K562 (cell line): ENCODE data around the gene GNS. TPM values are rescaled to one million over a fixed set of nuclear protein-coding genes. Genes with fewer than 3 reads are reported as not detected.
A peak's percentile ranks its signal among the peaks of the same experiment; 100 is the strongest.

Experiments used
- BDP1 ChIP-seq: IDR thresholded peaks from 3 replicates; pipeline ENCODE4 v1.6.1; 2011; ENCODE audit not compliant: insufficient read length, insufficient read depth
- C11orf30 ChIP-seq: fragments of 450-650 bp; IDR thresholded peaks from 2 replicates; pipeline ENCODE4 v1.6.1; 2016; ENCODE audit warnings: low read depth, mild to moderate bottlenecking
- CHD4 ChIP-seq: fragments of 200-600 bp; sonication (generic); IDR thresholded peaks from 3 replicates; pipeline ENCODE4 v1.6.1; 2012; ENCODE audit warnings: low read depth, mild to moderate bottlenecking, mixed read lengths, low read length, inconsistent platforms; ENCODE audit not compliant: insufficient read depth, insufficient replicate concordance, poor library complexity, severe bottlenecking
- CSDE1 ChIP-seq, 2 experiments: fragments of 450-650 bp; IDR thresholded peaks; 2 replicates each; pipeline ENCODE4 v1.6.1; 2016; ENCODE audit warnings: mild to moderate bottlenecking in 1 of 2
- FOXK1 ChIP-seq: sonication (generic); formaldehyde crosslinking; IDR thresholded peaks from 2 replicates; pipeline ENCODE4 v1.8.0; 2022; ENCODE audit warnings: missing genetic modification reagents, mild to moderate bottlenecking, borderline replicate concordance
- FOXM1 ChIP-seq, 2 experiments: fragments of 450-650 bp in 1 of 2; sonication (generic) in 1 of 2; formaldehyde crosslinking in 1 of 2; IDR thresholded peaks; 2 replicates each; pipeline versions ENCODE4 v1.6.1 to v1.9.0; 2017 to 2022; ENCODE audit warnings: low read depth in 2 of 2, mild to moderate bottlenecking in 2 of 2, missing genetic modification reagents in 1 of 2, moderate library complexity in 1 of 2
- HMGN3 ChIP-seq: IDR thresholded peaks from 2 replicates; pipeline ENCODE4 v1.6.1; 2011; ENCODE audit warnings: borderline replicate concordance, low read depth, mild to moderate bottlenecking, mixed read lengths, low read length; ENCODE audit not compliant: insufficient read length; ENCODE audit errors: extremely low read depth
- MEIS2 ChIP-seq: fragments of 450-650 bp; IDR thresholded peaks from 2 replicates; pipeline ENCODE4 v1.6.1; 2014; ENCODE audit warnings: mild to moderate bottlenecking; ENCODE audit not compliant: partially characterized antibody
- MYC ChIP-seq, 2 experiments: fragments of 250-450 bp in 1 of 2; sonication (Bioruptor Pico) in 1 of 2; IDR thresholded peaks; 2 replicates each; pipeline versions ENCODE4 v1.5.1 to v1.6.1; 2012 to 2021; ENCODE audit warnings: low read depth in 2 of 2, borderline replicate concordance in 1 of 2, improper control_type of control experiment in 1 of 2, low read length in 1 of 2, mild to moderate bottlenecking in 1 of 2, moderate library complexity in 1 of 2
- NELFE ChIP-seq: IDR thresholded peaks from 2 replicates; pipeline ENCODE4 v1.6.1; 2011; ENCODE audit warnings: mild to moderate bottlenecking; ENCODE audit not compliant: insufficient read depth, insufficient read length
- PTRF ChIP-seq: fragments of 450-650 bp; IDR thresholded peaks from 2 replicates; pipeline ENCODE4 v1.6.1; 2016; ENCODE audit warnings: mild to moderate bottlenecking, missing genetic modification characterization, missing compliant biosample characterization
- SIX5 ChIP-seq, 2 experiments: IDR thresholded peaks; 2 replicates each; pipeline ENCODE4 v1.6.1; 2011; ENCODE audit warnings: low read length in 2 of 2, borderline replicate concordance in 1 of 2, low read depth in 1 of 2, mild to moderate bottlenecking in 1 of 2, moderate library complexity in 1 of 2; ENCODE audit not compliant: insufficient read depth in 1 of 2
- SMARCA5 ChIP-seq: fragments of 450-650 bp; IDR thresholded peaks from 2 replicates; pipeline ENCODE4 v1.6.1; 2016
- SOX6 ChIP-seq: fragments of 450-650 bp; IDR thresholded peaks from 2 replicates; pipeline ENCODE4 v1.6.1; 2014; ENCODE audit warnings: mild to moderate bottlenecking
- ZFP1 ChIP-seq: fragments of 450-650 bp; formaldehyde crosslinking; IDR thresholded peaks from 2 replicates; pipeline ENCODE4 v1.4.0; 2020; ENCODE audit warnings: mild to moderate bottlenecking, mixed read lengths
- ZNF584 ChIP-seq: fragments of 200-800 bp; sonication (Bioruptor generic); IDR thresholded peaks from 2 replicates; pipeline ENCODE4 v1.6.1; 2016; ENCODE audit warnings: low read depth, mild to moderate bottlenecking, missing genetic modification characterization, missing compliant biosample characterization
- ZNF668 ChIP-seq: fragments of 250-450 bp; sonication (Bioruptor Pico); IDR thresholded peaks from 2 replicates; pipeline ENCODE4 v1.8.0; 2022; ENCODE audit warnings: mild to moderate bottlenecking, inconsistent platforms
- polyA plus RNA-seq, 8 experiments: library from polyadenylated mRNA; depleted of rRNA in 4 of 8; stranded (reverse) in 5 of 8; unstranded in 3 of 8; fragments of >200 nt; fragmentation: Nextera tagmentation in 2 of 8; fragmentation: Illumina TruSeq in 1 of 8; extraction: Ambion mirVana in 2 of 8; extraction: Trizol in 1 of 8; gene quantifications; 2 replicates each; pipeline versions ENCODE4 v1.2.1 to v1.2.3, GENCODE V29; 2011 to 2014; ENCODE audit warnings: inconsistent platforms in 1 of 8, missing spikeins in 1 of 8
- total RNA-seq, 7 experiments: library from RNA; depleted of rRNA in 6 of 7; stranded (reverse); fragments of >200 nt in 6 of 7; fragmentation: Illumina TruSeq in 2 of 7; extraction: Trizol in 2 of 7; gene quantifications; 2 replicates each; pipeline versions ENCODE4 v1.2.1 to v1.2.3, GENCODE V29; 2011 to 2021; ENCODE audit warnings: low replicate concordance in 1 of 7
- TF ChIP-seq, protein P1 (sequence below): sonication (generic); formaldehyde crosslinking; IDR thresholded peaks from 2 replicates; pipeline ENCODE4 v1.8.0; 2022; ENCODE audit warnings: mild to moderate bottlenecking, missing genetic modification reagents
- TF ChIP-seq, protein P2 (sequence below): fragments of 450-650 bp; formaldehyde crosslinking; IDR thresholded peaks from 2 replicates; pipeline ENCODE4 v1.4.0; 2022; ENCODE audit warnings: missing genetic modification characterization
- TF ChIP-seq, protein P3 (sequence below): fragments of 250-450 bp; sonication (Bioruptor Pico); IDR thresholded peaks from 2 replicates; pipeline ENCODE4 v1.8.0; 2021; ENCODE audit warnings: moderate library complexity, mild to moderate bottlenecking, inconsistent platforms
- TF ChIP-seq, protein P4 (sequence below): fragments of 450-650 bp; conservative IDR thresholded peaks from 2 replicates; pipeline ENCODE4 v1.6.1; 2016; ENCODE audit warnings: missing genetic modification characterization, low read depth, mild to moderate bottlenecking, control low read depth, missing compliant biosample characterization
- TF ChIP-seq, protein P5 (sequence below): fragments of 450-650 bp; formaldehyde crosslinking; IDR thresholded peaks from 2 replicates; pipeline ENCODE4 v1.4.0; 2020; ENCODE audit warnings: mild to moderate bottlenecking, moderate library complexity

GNS gene
- total and polyA plus RNA-seq, 9 of the 15 experiments (the other 6 are each of a cell fraction or from before 2014, with no cell fraction given) = 4.6 to 30.3 (median 18.9) TPM

DNA sequence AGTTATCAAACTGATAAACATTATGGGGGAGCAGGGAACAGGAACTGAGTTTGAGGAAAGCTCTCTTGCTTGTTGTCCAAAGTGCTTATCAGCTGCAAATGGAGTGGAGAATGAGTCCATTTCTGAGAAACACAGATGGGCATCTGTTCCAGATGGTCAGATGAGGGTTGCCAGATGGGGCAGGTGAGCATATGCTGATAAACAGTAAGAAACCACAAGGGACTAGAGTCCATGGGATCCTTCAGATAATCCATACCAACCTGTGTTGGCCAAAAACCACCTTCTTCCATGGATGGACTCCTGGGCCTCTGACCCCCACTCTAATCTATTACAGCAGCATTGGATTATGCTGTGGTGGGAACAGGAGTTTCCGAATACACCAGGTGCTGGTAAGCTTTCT is 38.3 kb downstream of the GNS start (continued):
- TF ChIP-seq C11orf30 = no peak
- TF ChIP-seq NELFE = no peak
- no peak for TF ChIP-seq SMARCA5
- peak; percentile 91 for TF ChIP-seq SOX6
- TF ChIP-seq FOXM1 (IDR thresholded peaks at IDR 0.05; ENCODE audit: low read depth) = peak; percentile 91
- TF ChIP-seq FOXM1 (CRISPR knock-in tag; IDR thresholded peaks at IDR 0.05; ENCODE audit: low read depth) = no peak
- peak; percentile 47; the same call in 1 of the 2 replicates for TF ChIP-seq ZNF584
- no peak; the same call in 1 of the 2 replicates for TF ChIP-seq ZNF668 (CRISPR knock-in tag)
- TF ChIP-seq FOXK1 (CRISPR knock-in tag) = no peak
- TF ChIP-seq SIX5 (IDR thresholded peaks at IDR 0.05; ENCODE audit: borderline replicate concordance in 1 of 2, insufficient read depth in 1 of 2, low read depth in 1 of 2, low read length in 2 of 2) = no peak
- TF ChIP-seq MYC (IDR thresholded peaks at IDR 0.05; ENCODE audit: low read depth, low read length) = 0 out of 2 replicates have a peak, but pooled peaks have one; percentile 17
- TF ChIP-seq MYC (CRISPR knock-in tag; IDR thresholded peaks at IDR 0.05; ENCODE audit: borderline replicate concordance, low read depth) = no peak
- peak; percentile 65 for TF ChIP-seq HMGN3
- TF ChIP-seq MEIS2 = peak; percentile 21
- no peak for TF ChIP-seq CSDE1 (IDR thresholded peaks at IDR 0.05)
- TF ChIP-seq, protein P1, sequence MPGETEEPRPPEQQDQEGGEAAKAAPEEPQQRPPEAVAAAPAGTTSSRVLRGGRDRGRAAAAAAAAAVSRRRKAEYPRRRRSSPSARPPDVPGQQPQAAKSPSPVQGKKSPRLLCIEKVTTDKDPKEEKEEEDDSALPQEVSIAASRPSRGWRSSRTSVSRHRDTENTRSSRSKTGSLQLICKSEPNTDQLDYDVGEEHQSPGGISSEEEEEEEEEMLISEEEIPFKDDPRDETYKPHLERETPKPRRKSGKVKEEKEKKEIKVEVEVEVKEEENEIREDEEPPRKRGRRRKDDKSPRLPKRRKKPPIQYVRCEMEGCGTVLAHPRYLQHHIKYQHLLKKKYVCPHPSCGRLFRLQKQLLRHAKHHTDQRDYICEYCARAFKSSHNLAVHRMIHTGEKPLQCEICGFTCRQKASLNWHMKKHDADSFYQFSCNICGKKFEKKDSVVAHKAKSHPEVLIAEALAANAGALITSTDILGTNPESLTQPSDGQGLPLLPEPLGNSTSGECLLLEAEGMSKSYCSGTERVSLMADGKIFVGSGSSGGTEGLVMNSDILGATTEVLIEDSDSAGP = no peak
- no peak for TF ChIP-seq PTRF (tag)
- TF ChIP-seq, protein P2, sequence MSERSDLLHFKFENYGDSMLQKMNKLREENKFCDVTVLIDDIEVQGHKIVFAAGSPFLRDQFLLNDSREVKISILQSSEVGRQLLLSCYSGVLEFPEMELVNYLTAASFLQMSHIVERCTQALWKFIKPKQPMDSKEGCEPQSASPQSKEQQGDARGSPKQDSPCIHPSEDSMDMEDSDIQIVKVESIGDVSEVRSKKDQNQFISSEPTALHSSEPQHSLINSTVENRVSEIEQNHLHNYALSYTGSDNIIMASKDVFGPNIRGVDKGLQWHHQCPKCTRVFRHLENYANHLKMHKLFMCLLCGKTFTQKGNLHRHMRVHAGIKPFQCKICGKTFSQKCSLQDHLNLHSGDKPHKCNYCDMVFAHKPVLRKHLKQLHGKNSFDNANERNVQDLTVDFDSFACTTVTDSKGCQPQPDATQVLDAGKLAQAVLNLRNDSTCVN (CRISPR knock-in tag) = no peak
- no peak for TF ChIP-seq ZFP1 (CRISPR knock-in tag)
- TF ChIP-seq, protein P3, sequence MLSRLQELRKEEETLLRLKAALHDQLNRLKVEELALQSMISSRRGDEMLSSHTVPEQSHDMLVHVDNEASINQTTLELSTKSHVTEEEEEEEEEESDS (CRISPR knock-in tag) = no peak
- TF ChIP-seq, protein P4, sequence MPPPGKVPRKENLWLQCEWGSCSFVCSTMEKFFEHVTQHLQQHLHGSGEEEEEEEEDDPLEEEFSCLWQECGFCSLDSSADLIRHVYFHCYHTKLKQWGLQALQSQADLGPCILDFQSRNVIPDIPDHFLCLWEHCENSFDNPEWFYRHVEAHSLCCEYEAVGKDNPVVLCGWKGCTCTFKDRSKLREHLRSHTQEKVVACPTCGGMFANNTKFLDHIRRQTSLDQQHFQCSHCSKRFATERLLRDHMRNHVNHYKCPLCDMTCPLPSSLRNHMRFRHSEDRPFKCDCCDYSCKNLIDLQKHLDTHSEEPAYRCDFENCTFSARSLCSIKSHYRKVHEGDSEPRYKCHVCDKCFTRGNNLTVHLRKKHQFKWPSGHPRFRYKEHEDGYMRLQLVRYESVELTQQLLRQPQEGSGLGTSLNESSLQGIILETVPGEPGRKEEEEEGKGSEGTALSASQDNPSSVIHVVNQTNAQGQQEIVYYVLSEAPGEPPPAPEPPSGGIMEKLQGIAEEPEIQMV = no peak
- no peak for TF ChIP-seq CHD4
- TF ChIP-seq BDP1 = no peak
- TF ChIP-seq, protein P5, sequence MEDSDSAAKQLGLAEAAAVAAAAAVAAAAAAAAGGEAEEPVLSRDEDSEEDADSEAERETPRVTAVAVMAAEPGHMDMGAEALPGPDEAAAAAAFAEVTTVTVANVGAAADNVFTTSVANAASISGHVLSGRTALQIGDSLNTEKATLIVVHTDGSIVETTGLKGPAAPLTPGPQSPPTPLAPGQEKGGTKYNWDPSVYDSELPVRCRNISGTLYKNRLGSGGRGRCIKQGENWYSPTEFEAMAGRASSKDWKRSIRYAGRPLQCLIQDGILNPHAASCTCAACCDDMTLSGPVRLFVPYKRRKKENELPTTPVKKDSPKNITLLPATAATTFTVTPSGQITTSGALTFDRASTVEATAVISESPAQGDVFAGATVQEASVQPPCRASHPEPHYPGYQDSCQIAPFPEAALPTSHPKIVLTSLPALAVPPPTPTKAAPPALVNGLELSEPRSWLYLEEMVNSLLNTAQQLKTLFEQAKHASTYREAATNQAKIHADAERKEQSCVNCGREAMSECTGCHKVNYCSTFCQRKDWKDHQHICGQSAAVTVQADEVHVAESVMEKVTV (CRISPR knock-in tag) = 0 out of 2 replicates have a peak, but pooled peaks have one; percentile 27
